Activated CD8-positive, alpha-beta memory T cell treated with anti-CD3 and anti-CD28 coated beads, Interleukin-2, amount 50 U/mL, for 24 hours (primary cell): ENCODE measurements around the gene GNG11.
"Not testable (repeated sequence)": the region's sequence is repeated elsewhere in the genome, so short reads cannot be mapped to it uniquely, and the experiment has no call there.

Source experiments
- DNase-seq: peaks from one replicate; pipeline ENCODE4 v3.0.0-alpha.2; 2020; ENCODE audit errors: extremely low read depth

The GNG11 gene

GRCh38 chr7:93921607-93922566, at the start of gene GNG11:
TSS of gene GNG11 (plus strand) at chr7:93921735. CDS start at chr7:93922138, 403 bp downstream.
- DNase-seq: no peak

GRCh38 chr7:93873998-93874574, 47.4 kb upstream of the GNG11 start:
- no peak for DNase-seq

DNA sequence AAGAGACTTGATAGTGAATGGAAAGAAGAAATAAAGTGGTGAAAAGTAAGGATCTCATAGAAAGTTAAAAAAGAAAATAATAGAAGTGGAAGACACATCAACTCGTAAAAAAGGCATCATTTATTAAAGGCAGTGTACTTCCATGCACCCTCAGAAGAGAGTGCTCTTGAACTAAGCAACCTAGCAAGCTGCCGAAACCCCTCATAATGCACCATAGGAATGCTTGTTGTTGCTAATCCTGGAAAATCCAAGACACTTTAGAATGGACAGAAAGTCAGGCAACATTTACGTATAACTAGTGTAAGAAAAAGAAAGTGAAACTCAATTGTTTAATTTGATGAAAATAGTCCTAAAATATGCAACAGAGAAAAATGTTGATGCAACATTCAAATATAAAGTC, 43.8 kb upstream of the GNG11 start:
- DNase-seq: no peak

- no peak for DNase-seq
Observed at GRCh38 chr7:93879356-93879755, 42.2 kb upstream of the GNG11 start.

DNA sequence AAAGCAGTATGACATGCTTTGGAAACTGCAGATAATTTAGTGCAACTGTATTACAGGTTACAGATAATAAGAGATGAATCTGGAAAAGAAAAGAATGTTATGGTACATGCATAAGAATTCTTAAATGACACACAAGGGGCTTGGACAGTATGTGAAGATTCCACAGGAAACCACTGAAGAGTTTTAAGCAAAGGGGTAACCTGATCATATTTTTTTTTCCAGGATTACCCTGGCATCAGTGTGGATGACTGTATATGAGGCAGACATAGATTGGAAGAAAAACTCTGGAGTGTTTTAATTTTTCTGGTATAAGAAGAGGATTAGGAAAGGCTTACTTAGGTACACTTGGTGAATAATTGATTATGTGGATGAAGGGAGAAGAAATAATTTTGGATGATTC, 39.1 kb upstream of the GNG11 start:
- DNase-seq: no peak

DNA sequence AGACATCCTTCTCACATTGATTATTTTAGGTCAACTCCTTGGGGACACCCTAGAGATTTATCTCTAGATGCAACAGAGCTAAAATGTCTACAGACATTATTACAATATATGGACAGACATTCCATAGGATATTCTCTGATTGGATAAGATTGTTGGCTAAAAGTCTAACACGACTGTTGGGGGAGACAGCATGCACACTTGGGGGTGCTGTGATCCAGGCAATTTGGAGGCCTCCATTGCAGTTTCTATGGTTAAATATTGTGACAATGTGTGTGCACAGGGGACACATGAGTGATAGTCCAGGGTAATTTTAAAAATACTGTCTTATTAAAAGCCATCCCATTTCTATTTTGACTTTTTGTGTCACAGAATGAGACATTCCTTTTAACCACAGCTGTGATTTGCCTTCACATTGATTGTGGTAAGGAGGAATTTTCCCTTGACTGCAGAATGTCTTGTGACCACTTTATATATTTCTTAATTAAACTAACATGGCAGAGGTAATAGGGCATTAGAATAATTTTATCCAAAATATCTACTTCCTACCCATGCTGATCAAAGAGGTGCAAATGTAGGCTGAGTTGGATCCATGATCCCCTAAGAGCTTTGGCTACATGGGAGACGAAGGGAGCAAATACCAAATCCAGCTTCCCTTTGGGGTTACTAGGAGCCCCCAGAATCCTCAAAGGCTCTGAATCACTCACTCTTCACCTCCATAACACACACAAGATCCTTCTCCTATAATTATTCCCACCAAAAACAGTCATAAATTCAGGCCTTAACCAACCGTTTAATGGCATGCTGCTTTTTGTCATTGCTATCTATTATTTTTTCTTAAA, 38.2 kb upstream of the GNG11 start:
- DNase-seq: no peak

GRCh38 chr7:93883917-93884345, 37.6 kb upstream of the GNG11 start:
- DNase-seq: no peak

- DNase-seq: no peak
Observed at GRCh38 chr7:93884541-93884940, 37.0 kb upstream of the GNG11 start.

DNA sequence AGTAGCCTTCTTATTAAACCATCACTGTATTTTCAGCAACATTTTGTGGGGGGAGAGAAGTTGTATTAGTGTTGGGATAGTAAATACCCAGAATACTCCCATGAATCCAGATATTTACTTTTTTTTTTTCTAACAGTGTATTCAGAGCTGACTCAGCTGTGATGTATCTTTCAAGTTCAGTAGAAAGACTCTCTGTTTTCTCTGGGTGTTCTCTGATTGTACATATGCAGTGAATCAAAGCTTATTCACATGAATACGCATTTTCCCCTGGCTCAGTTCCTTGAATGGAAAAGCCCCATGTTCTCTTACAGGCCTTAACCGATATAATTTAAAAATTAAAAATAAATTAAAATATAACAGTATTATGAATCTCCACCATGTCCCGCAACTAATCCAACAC, 32.3 kb upstream of the GNG11 start:
- DNase-seq: no peak

- DNase-seq: no peak
Observed at GRCh38 chr7:93890041-93890463, 31.5 kb upstream of the GNG11 start.

DNA sequence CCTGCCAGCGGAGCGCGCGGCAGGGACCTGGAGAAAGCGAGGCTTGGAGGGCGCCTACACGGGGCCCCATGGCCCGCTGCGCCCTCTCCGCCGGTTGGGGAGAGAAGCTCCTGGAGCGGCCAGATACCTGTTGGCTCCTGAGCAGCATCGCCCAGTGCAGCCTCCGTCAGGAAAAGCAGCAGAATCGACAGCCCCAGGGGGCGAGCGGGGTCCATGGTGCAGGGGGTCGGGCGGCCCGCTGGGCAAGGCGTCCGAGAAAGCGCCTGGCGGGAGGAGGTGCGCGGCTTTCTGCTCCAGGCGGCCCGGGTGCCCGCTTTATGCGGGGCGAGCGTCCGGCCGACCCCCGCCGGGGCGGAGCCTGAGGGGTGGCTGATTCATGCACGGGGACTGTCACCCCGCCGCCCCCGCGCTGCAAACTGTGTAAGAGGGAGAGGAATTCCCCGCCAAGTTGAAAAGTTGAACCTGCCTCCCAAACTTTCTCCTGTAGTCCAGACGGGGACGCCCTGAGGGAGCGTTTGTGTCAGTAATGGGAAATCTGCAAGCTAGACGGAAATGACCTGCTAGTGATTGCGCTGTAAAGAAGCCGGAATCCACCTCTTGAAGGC, 31.0 kb upstream of the GNG11 start, which contains the start of gene TFPI2:
Gene TFPI2, minus strand, starts transcription at position 290 of the 605 bp plus-strand sequence. Its CDS starts 75 bp downstream, at position 215.
- no peak for DNase-seq

- no peak for DNase-seq
Observed at GRCh38 chr7:93894426-93894825, 27.1 kb upstream of the GNG11 start.

DNA sequence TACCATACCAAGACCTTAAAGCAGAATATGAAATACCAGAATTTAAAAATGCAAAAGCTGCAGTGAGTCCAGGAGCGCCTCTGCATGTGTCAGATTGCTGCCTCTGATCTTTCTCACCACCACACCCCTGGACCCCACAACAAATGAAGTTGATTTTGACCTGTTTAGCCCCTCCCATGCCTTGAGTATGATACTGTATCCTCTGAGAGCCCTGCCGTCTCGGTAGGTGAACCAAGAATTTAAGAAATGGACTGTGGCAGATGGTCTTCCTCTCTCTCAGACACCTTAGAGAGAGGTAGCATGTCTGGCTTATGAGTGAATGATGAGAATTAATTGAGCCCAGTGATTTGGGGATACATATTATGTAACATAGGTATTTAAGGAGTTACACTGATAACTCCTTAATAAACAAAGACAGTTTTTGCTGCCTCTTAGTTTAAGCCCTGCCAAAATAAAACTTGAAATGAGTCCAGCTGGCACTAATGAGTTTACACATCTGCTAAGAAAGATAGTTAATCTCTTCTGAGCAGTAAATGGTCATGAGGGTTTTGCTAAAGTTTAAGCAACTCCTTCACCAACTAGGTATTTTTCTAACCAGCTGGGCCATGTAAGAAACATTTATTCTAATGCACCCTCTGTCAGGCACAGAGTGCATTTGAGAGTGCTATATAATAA, 26.4 kb upstream of the GNG11 start:
- DNase-seq: no peak

GRCh38 chr7:93895859-93896600, 25.5 kb upstream of the GNG11 start:
- DNase-seq: no peak

- no peak for DNase-seq
Observed at GRCh38 chr7:93897680-93898079, 23.9 kb upstream of the GNG11 start.

DNA sequence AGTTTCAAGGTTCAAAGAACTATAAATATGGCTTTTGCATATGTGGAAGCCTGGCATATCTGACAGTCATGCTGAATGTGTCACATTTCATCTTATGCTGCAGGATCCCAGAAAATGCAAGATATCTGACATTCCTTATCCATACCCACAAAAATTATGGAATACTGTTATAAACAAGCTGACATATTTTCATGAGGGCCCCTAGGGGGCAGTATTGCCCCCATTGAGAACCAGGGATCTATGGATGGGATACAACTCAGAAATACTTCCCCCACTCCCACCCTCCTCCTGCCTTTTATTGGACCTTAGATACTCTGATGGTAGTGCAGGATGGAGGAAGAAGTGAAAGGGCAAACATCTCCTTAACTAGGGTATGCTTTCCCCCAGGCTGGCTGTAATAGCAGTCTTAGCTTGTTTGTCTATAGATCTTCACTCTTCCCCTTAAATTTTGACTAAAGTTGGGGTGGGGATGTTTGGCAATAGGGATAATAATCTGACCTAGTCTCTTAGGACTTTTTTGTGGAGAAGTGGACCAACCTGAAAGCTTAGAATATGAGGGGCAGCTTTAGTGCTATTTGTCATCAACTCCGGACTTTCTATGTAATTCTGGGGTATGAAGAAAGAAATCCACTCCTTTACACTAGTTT, 18.6 kb upstream of the GNG11 start:
- no peak for DNase-seq

GRCh38 chr7:93906267-93906666, 15.3 kb upstream of the GNG11 start, which contains the start of gene GNGT1:
TSS of gene GNGT1 (plus strand) at chr7:93906567. CDS start at chr7:93906747, 180 bp downstream.
- DNase-seq: no peak

GRCh38 chr7:93910076-93910994, 11.2 kb upstream of the GNG11 start:
- DNase-seq: no peak

- DNase-seq: not testable (repeated sequence)
Observed at GRCh38 chr7:93911242-93911641, 10.3 kb upstream of the GNG11 start.
